ENCODE results near the gene SCAF1.

The SCAF1 gene

GRCh38 chr19:49658139-49658517 lies 16.1 kb downstream of the SCAF1 start:
- Histone ChIP-seq H3K4me1 (ENCODE audit: control insufficient read depth, insufficient read depth, low read length) (no peaks in the 10 kb centered on the region), H3K27ac (ENCODE audit: low read length) (no peak overlapping the region), H3K27me3 (ENCODE audit: control insufficient read depth in 1 of 2, insufficient read depth in 2 of 2, low read length in 2 of 2) (no peaks in the 10 kb centered on the region), H3K9me3 (ENCODE audit: control insufficient read depth in 2 of 2, low read length in 2 of 2) (no peaks in the 10 kb centered on the region), H3K9ac (ENCODE audit: low read length in 2 of 2) (no peak overlapping the region), H3K4me3 (ENCODE audit: low read length in 2 of 2) (no peak overlapping the region), H3K36me3 (ENCODE audit: control insufficient read depth in 2 of 2, insufficient read depth in 2 of 2, low read length in 2 of 2) (peaks cover 46 to 69% of the 10 kb centered on the region in 2 donors)

- Histone ChIP-seq H3K9me3 (ENCODE audit: control insufficient read depth in 2 of 2, low read length in 2 of 2) (no peaks in the 10 kb centered on the region), H3K4me1 (ENCODE audit: control insufficient read depth, insufficient read depth, low read length) (peaks cover under 1% of the 10 kb centered on the region), H3K9ac (ENCODE audit: low read length in 2 of 2) (no peak overlapping the region), H3K27me3 (ENCODE audit: control insufficient read depth in 1 of 2, insufficient read depth in 2 of 2, low read length in 2 of 2) (no peaks in the 10 kb centered on the region), H3K4me3 (ENCODE audit: low read length in 2 of 2) (no peak overlapping the region), H3K36me3 (ENCODE audit: control insufficient read depth in 2 of 2, insufficient read depth in 2 of 2, low read length in 2 of 2) (peaks cover 46 to 65% of the 10 kb centered on the region in 2 donors), H3K27ac (ENCODE audit: low read length) (no peak overlapping the region)
These were observed 16.8 kb downstream of the SCAF1 start for GRCh38 chr19:49658566-49659442.

- Histone ChIP-seq H3K4me1 (ENCODE audit: control insufficient read depth, insufficient read depth, low read length) (peaks cover 15% of the 10 kb centered on the region), H3K27me3 (ENCODE audit: control insufficient read depth in 1 of 2, insufficient read depth in 2 of 2, low read length in 2 of 2) (no peaks in the 10 kb centered on the region), H3K27ac (ENCODE audit: low read length) (no peak overlapping the region), H3K36me3 (ENCODE audit: control insufficient read depth in 2 of 2, insufficient read depth in 2 of 2, low read length in 2 of 2) (peaks cover 41 to 51% of the 10 kb centered on the region in 2 donors), H3K9me3 (ENCODE audit: control insufficient read depth in 2 of 2, low read length in 2 of 2) (no peaks in the 10 kb centered on the region), H3K4me3 (ENCODE audit: low read length in 2 of 2) (no peak overlapping the region), H3K9ac (ENCODE audit: low read length in 2 of 2) (no peak overlapping the region)
These were observed 18.4 kb downstream of the SCAF1 start for GRCh38 chr19:49660338-49660961.

- no peaks in the 10 kb centered on the region for H3K27me3 ChIP-seq (ENCODE audit: control insufficient read depth in 1 of 2, insufficient read depth in 2 of 2, low read length in 2 of 2)
- no peak overlapping the region for H3K9ac ChIP-seq (ENCODE audit: low read length in 2 of 2)
- peaks cover 23% of the 10 kb centered on the region for H3K4me1 ChIP-seq (ENCODE audit: control insufficient read depth, insufficient read depth, low read length)
- no peak overlapping the region for H3K4me3 ChIP-seq (ENCODE audit: low read length in 2 of 2)
- no peaks in the 10 kb centered on the region for H3K9me3 ChIP-seq (ENCODE audit: control insufficient read depth in 2 of 2, low read length in 2 of 2)
- H3K36me3 ChIP-seq (ENCODE audit: control insufficient read depth in 2 of 2, insufficient read depth in 2 of 2, low read length in 2 of 2): peaks cover 31 to 38% of the 10 kb centered on the region in 2 donors
- no peak overlapping the region for H3K27ac ChIP-seq (ENCODE audit: low read length)
These were observed 20.0 kb downstream of the SCAF1 start for GRCh38 chr19:49662011-49662410.

GRCh38 chr19:49663224-49663623 lies 21.2 kb downstream of the SCAF1 start:
- H3K4me1 ChIP-seq (ENCODE audit: control insufficient read depth, insufficient read depth, low read length): peaks cover 23% of the 10 kb centered on the region
- H3K27ac ChIP-seq (ENCODE audit: low read length): no peak overlapping the region
- H3K9me3 ChIP-seq (ENCODE audit: control insufficient read depth in 2 of 2, low read length in 2 of 2): no peaks in the 10 kb centered on the region
- no peak overlapping the region for H3K9ac ChIP-seq (ENCODE audit: low read length in 2 of 2)
- H3K27me3 ChIP-seq (ENCODE audit: control insufficient read depth in 1 of 2, insufficient read depth in 2 of 2, low read length in 2 of 2): no peaks in the 10 kb centered on the region
- no peak overlapping the region for H3K4me3 ChIP-seq (ENCODE audit: low read length in 2 of 2)
- peaks cover 22 to 29% of the 10 kb centered on the region in 2 donors for H3K36me3 ChIP-seq (ENCODE audit: control insufficient read depth in 2 of 2, insufficient read depth in 2 of 2, low read length in 2 of 2)

- Histone ChIP-seq H3K36me3 (ENCODE audit: control insufficient read depth in 2 of 2, insufficient read depth in 2 of 2, low read length in 2 of 2) (peaks cover 18 to 24% of the 10 kb centered on the region in 2 donors), H3K27ac (ENCODE audit: low read length) (peak overlapping the region; percentile 77), H3K9me3 (ENCODE audit: control insufficient read depth in 2 of 2, low read length in 2 of 2) (no peaks in the 10 kb centered on the region), H3K4me1 (ENCODE audit: control insufficient read depth, insufficient read depth, low read length) (peaks cover 23% of the 10 kb centered on the region), H3K9ac (ENCODE audit: low read length in 2 of 2) (peak overlapping the region; percentile 84 to 88), H3K27me3 (ENCODE audit: control insufficient read depth in 1 of 2, insufficient read depth in 2 of 2, low read length in 2 of 2) (no peaks in the 10 kb centered on the region), H3K4me3 (ENCODE audit: low read length in 2 of 2) (peak overlapping the region; percentile 85 to 92)
These were observed 22.4 kb downstream of the SCAF1 start for GRCh38 chr19:49664171-49665035.

GRCh38 chr19:49665036-49665350 lies 23.0 kb downstream of the SCAF1 start:
- H3K4me3 ChIP-seq (ENCODE audit: low read length in 2 of 2): peak overlapping the region; percentile 85 to 92
- no peaks in the 10 kb centered on the region for H3K27me3 ChIP-seq (ENCODE audit: control insufficient read depth in 1 of 2, insufficient read depth in 2 of 2, low read length in 2 of 2)
- peaks cover 23% of the 10 kb centered on the region for H3K4me1 ChIP-seq (ENCODE audit: control insufficient read depth, insufficient read depth, low read length)
- peak overlapping the region; percentile 77 for H3K27ac ChIP-seq (ENCODE audit: low read length)
- H3K9me3 ChIP-seq (ENCODE audit: control insufficient read depth in 2 of 2, low read length in 2 of 2): no peaks in the 10 kb centered on the region
- peaks cover 16 to 18% of the 10 kb centered on the region in 2 donors for H3K36me3 ChIP-seq (ENCODE audit: control insufficient read depth in 2 of 2, insufficient read depth in 2 of 2, low read length in 2 of 2)
- H3K9ac ChIP-seq (ENCODE audit: low read length in 2 of 2): peak overlapping the region; percentile 84 to 88

- peak within 1 kb of the TSS; percentile 85 to 92 for H3K4me3 ChIP-seq (ENCODE audit: low read length in 2 of 2)
- peaks cover 12 to 18% of the 10 kb centered on the region in 2 donors for H3K36me3 ChIP-seq (ENCODE audit: control insufficient read depth in 2 of 2, insufficient read depth in 2 of 2, low read length in 2 of 2)
- H3K27me3 ChIP-seq (ENCODE audit: control insufficient read depth in 1 of 2, insufficient read depth in 2 of 2, low read length in 2 of 2): no peaks in the 10 kb centered on the region
- H3K4me1 ChIP-seq (ENCODE audit: control insufficient read depth, insufficient read depth, low read length): peaks cover 23% of the 10 kb centered on the region
- H3K27ac ChIP-seq (ENCODE audit: low read length): peak within 1 kb of the TSS; percentile 77
- H3K9ac ChIP-seq (ENCODE audit: low read length in 2 of 2): peak within 1 kb of the TSS; percentile 84 to 88
- no peaks in the 10 kb centered on the region for H3K9me3 ChIP-seq (ENCODE audit: control insufficient read depth in 2 of 2, low read length in 2 of 2)
These were observed 23.5 kb downstream of the SCAF1 start, which contains the start of the genes BCL2L12 and IRF3 for GRCh38 chr19:49665351-49666119. TSS of gene BCL2L12 (plus strand) at chr19:49665933. CDS start at chr19:49666693, 760 bp downstream. TSS of gene IRF3 (minus strand) at chr19:49665857. CDS start at chr19:49664838, 1,019 bp downstream.

GRCh38 chr19:49666120-49666444 lies 24.1 kb downstream of the SCAF1 start:
- H3K27ac ChIP-seq (ENCODE audit: low read length): peak overlapping the region; percentile 75
- peaks cover 23% of the 10 kb centered on the region for H3K4me1 ChIP-seq (ENCODE audit: control insufficient read depth, insufficient read depth, low read length)
- H3K9ac ChIP-seq (ENCODE audit: low read length in 2 of 2): peak overlapping the region; percentile 83 to 88
- H3K36me3 ChIP-seq (ENCODE audit: control insufficient read depth in 2 of 2, insufficient read depth in 2 of 2, low read length in 2 of 2): peaks cover 12 to 16% of the 10 kb centered on the region in 2 donors
- H3K4me3 ChIP-seq (ENCODE audit: low read length in 2 of 2): peak overlapping the region; percentile 85 to 92
- no peaks in the 10 kb centered on the region for H3K27me3 ChIP-seq (ENCODE audit: control insufficient read depth in 1 of 2, insufficient read depth in 2 of 2, low read length in 2 of 2)
- no peaks in the 10 kb centered on the region for H3K9me3 ChIP-seq (ENCODE audit: control insufficient read depth in 2 of 2, low read length in 2 of 2)

- Histone ChIP-seq H3K9me3 (ENCODE audit: control insufficient read depth in 2 of 2, low read length in 2 of 2) (no peaks in the 10 kb centered on the region), H3K27me3 (ENCODE audit: control insufficient read depth in 1 of 2, insufficient read depth in 2 of 2, low read length in 2 of 2) (no peaks in the 10 kb centered on the region), H3K9ac (ENCODE audit: low read length in 2 of 2) (no peak overlapping the region), H3K4me3 (ENCODE audit: low read length in 2 of 2) (no peak overlapping the region), H3K4me1 (ENCODE audit: control insufficient read depth, insufficient read depth, low read length) (peaks cover 30% of the 10 kb centered on the region), H3K27ac (ENCODE audit: low read length) (no peak overlapping the region), H3K36me3 (ENCODE audit: control insufficient read depth in 2 of 2, insufficient read depth in 2 of 2, low read length in 2 of 2) (peaks cover 4 to 10% of the 10 kb centered on the region in 2 donors)
These were observed 25.5 kb downstream of the SCAF1 start for GRCh38 chr19:49667473-49667872.

All from stomach smooth muscle (tissue), 2 donors.